Transverse colon (tissue), 4 donors: ENCODE results near the gene ANXA9. TPM values are rescaled to one million over a fixed set of nuclear protein-coding genes. Genes with fewer than 3 reads are reported as not detected.

Experiments used
- DNase-seq: peaks from one replicate; pipeline ENCODE4 v3.0.0-alpha.2; 2019
- H3K27ac ChIP-seq, 4 donors: fragments of 200-600 bp; sonication (generic); 2 replicates each; pipeline ENCODE4 v1.5.1; 2016 to 2018; ENCODE audit warnings: inconsistent platforms in 4 of 4
- H3K27me3 ChIP-seq: fragments of 200-600 bp; sonication (generic); 2 replicates; pipeline ENCODE4 v1.5.1; 2017; ENCODE audit warnings: inconsistent platforms
- H3K36me3 ChIP-seq, 4 donors: fragments of 200-600 bp; sonication (generic); 2 replicates each; pipeline ENCODE4 v1.5.1; 2017 to 2019; ENCODE audit warnings: inconsistent platforms in 4 of 4
- H3K4me1 ChIP-seq, 4 donors: fragments of 200-600 bp; sonication (generic); 2 replicates each; pipeline ENCODE4 v1.5.1; 2017 to 2020; ENCODE audit warnings: inconsistent platforms in 4 of 4
- H3K4me3 ChIP-seq, 4 donors: fragments of 200-600 bp; sonication (generic); 1 replicate in 1 of 4; 2 replicates in 3 of 4; pipeline versions ENCODE4 v1.5.1 to v1.6.1; 2017 to 2019; ENCODE audit warnings: inconsistent platforms in 4 of 4
- H3K9me3 ChIP-seq, 2 donors: fragments of 200-600 bp; sonication (generic); 2 replicates each; pipeline ENCODE4 v1.5.1; 2017 to 2019; ENCODE audit warnings: inconsistent platforms in 2 of 2
- EP300 ChIP-seq: sonication (generic); formaldehyde crosslinking; IDR thresholded peaks from one replicate; pipeline ENCODE4 v1.6.1; 2017; ENCODE audit warnings: antibody characterized with exemption, low read depth
- POLR2A ChIP-seq: fragments of 450-650 bp; IDR thresholded peaks from one replicate; pipeline ENCODE4 v1.6.1; 2016; ENCODE audit warnings: antibody characterized with exemption, mild to moderate bottlenecking, moderate library complexity
- POLR2AphosphoS5 ChIP-seq, 3 donors: sonication (generic); formaldehyde crosslinking; IDR thresholded peaks; one replicate each; pipeline ENCODE4 v1.6.1; 2016; ENCODE audit warnings: antibody characterized with exemption in 3 of 3
- WGBS, 2 donors: methylation state at CpG; one replicate each; pipeline ENCODE4 v1.1.5; 2018; ENCODE audit warnings: low coverage in 1 of 2; 5-methylcytosine and 5-hydroxymethylcytosine counted together
- in situ Hi-C, 4 donors: fragments of 200-750 bp; cut with MboI; loops; one replicate each; pipeline versions ENCODE4 v1.15.0 to v1.15.1; 2017; ENCODE audit warnings: low sequenced_read_pairs in 3 of 4, low pct_ligation_motif_present in 1 of 4, low pct_unique_long_range_greater_than_20kb in 1 of 4
- intact Hi-C: fragments of 100-400 bp; cut with DNase I; formaldehyde crosslinking; loops from one replicate; pipeline ENCODE4 v1.15.1; 2023; ENCODE audit warnings: low total_unique reads
- total RNA-seq, 4 donors: library from RNA; depleted of rRNA; stranded (reverse); fragments of >200 nt; gene quantifications; one replicate each; pipeline ENCODE4 v1.1.0, GENCODE V29; 2016
- TF ChIP-seq, protein P1 (sequence below), 5 experiments: fragments of 200-600 bp in 3 of 5; fragments of 450-650 bp in 2 of 5; sonication (generic) in 3 of 5; IDR thresholded peaks; 1 replicate in 2 of 5; 2 replicates in 3 of 5; pipeline ENCODE4 v1.5.1; 2016 to 2017; ENCODE audit warnings: antibody characterized with exemption in 5 of 5, inconsistent platforms in 3 of 5, mild to moderate bottlenecking in 2 of 5, moderate library complexity in 1 of 5

Gene ANXA9
- total RNA-seq, 4 donors from 2014 or later = 0.32 TPM; not detected in 3

DNA sequence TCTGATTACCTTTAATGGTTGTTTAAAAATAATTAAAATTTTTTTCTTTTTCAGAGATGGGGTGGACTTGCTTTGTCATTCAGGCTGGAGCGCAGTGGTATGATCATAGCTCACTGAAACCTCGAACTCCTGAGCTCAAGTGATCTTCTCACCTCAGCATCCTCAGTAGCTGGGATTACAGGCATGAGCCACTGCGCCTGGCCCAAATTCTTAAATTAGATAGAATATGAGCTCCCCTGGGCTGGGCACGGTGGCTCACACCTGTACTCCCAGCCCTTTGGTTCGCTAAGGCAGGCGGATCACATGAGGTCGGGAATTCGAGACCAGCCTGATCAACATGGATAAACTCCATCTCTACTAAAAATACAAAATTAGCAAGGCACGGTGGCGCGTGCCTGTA, 24.4 kb upstream of the ANXA9 start:
- H3K36me3 ChIP-seq = peaks cover 0 to 78% (median 20%) of the 10 kb centered on the region in 4 donors
- H3K9me3 ChIP-seq = no peaks in the 10 kb centered on the region
- no peak overlapping the region for H3K27ac ChIP-seq
- H3K27me3 ChIP-seq = no peaks in the 10 kb centered on the region
- no peak overlapping the region for H3K4me3 ChIP-seq
- TF ChIP-seq, protein P1, sequence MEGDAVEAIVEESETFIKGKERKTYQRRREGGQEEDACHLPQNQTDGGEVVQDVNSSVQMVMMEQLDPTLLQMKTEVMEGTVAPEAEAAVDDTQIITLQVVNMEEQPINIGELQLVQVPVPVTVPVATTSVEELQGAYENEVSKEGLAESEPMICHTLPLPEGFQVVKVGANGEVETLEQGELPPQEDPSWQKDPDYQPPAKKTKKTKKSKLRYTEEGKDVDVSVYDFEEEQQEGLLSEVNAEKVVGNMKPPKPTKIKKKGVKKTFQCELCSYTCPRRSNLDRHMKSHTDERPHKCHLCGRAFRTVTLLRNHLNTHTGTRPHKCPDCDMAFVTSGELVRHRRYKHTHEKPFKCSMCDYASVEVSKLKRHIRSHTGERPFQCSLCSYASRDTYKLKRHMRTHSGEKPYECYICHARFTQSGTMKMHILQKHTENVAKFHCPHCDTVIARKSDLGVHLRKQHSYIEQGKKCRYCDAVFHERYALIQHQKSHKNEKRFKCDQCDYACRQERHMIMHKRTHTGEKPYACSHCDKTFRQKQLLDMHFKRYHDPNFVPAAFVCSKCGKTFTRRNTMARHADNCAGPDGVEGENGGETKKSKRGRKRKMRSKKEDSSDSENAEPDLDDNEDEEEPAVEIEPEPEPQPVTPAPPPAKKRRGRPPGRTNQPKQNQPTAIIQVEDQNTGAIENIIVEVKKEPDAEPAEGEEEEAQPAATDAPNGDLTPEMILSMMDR (IDR thresholded peaks at IDR 0.05) = no peak
- TF ChIP-seq EP300 (no peak), POLR2AphosphoS5 (IDR thresholded peaks at IDR 0.05) (no peak), POLR2A (no peak)
- intact Hi-C loops = no loop called here
- H3K4me1 ChIP-seq = no peaks in the 10 kb centered on the region
- 96% methylated on average over 11 of the region's 11 CpGs; no CpG with 5 or more reads in 1 of the 2 donors for WGBS, 2 donors
- DNase-seq = no peak
- in situ Hi-C loops = no loop called here

DNA sequence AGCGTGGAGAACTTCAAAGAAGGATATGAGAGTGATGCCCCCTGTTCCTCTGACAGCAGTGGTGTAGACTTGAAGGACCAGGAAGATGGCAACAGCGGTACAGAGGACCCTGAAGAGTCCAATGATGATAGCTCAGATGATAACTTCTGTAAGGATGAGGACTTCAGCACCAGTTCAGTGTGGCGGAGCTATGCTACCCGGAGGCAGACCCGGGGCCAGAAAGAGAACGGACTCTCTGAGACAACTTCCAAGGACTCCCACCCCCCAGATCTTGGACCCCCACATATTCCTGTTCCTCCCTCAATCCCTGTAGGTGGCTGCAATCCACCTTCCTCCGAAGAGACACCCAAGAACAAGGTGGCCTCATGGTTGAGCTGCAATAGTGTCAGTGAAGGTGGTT, 21.4 kb upstream of the ANXA9 start:
- Histone ChIP-seq H3K27me3 (no peaks in the 10 kb centered on the region), H3K4me3 (no peak overlapping the region), H3K4me1 (no peaks in the 10 kb centered on the region), H3K9me3 (no peaks in the 10 kb centered on the region), H3K36me3 (peaks cover 0 to 78% (median 26%) of the 10 kb centered on the region in 4 donors), H3K27ac (no peak overlapping the region)
- WGBS, 2 donors = 94 to 100% methylated on average over 1 to 7 of the region's 7 CpGs
- TF ChIP-seq, protein P1 (IDR thresholded peaks at IDR 0.05) = no peak
- TF ChIP-seq POLR2AphosphoS5 (IDR thresholded peaks at IDR 0.05) = no peak
- no peak for TF ChIP-seq POLR2A
- in situ Hi-C loops (no loop called here), intact Hi-C loops (no loop called here)
- DNase-seq = no peak

DNA sequence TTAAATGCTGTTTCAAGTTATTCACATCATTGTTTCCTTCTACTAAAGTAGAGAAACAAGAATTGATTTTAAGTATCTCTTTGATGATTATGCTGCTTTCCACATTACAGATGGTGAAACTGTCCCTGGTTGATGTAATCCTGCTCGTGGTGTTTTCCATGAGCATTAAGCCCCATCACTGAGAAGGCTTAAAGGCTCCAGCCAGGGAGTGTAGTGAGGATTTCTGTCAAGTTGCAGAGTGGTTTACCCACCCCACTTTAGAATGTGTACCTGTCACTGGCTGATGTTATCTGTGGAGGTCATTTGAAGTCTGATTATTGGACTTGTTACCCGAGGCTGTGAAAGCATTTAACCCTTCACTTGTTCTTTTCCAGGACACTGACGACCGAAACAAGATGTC, 20.3 kb upstream of the ANXA9 start:
- intact Hi-C loops = no loop called here
- no peaks in the 10 kb centered on the region for H3K4me1 ChIP-seq
- no peaks in the 10 kb centered on the region for H3K9me3 ChIP-seq
- in situ Hi-C loops = no loop called here
- H3K27me3 ChIP-seq = no peaks in the 10 kb centered on the region
- DNase-seq = no peak
- H3K36me3 ChIP-seq = peaks cover 0 to 86% (median 31%) of the 10 kb centered on the region in 4 donors
- no peak overlapping the region for H3K4me3 ChIP-seq
- no peak overlapping the region for H3K27ac ChIP-seq
- TF ChIP-seq, protein P1 (IDR thresholded peaks at IDR 0.05) = no peak
- TF ChIP-seq EP300 (no peak), POLR2AphosphoS5 (IDR thresholded peaks at IDR 0.05) (no peak), POLR2A (no peak)
- 65 to 80% methylated on average over 1 to 4 of the region's 4 CpGs for WGBS, 2 donors

DNA sequence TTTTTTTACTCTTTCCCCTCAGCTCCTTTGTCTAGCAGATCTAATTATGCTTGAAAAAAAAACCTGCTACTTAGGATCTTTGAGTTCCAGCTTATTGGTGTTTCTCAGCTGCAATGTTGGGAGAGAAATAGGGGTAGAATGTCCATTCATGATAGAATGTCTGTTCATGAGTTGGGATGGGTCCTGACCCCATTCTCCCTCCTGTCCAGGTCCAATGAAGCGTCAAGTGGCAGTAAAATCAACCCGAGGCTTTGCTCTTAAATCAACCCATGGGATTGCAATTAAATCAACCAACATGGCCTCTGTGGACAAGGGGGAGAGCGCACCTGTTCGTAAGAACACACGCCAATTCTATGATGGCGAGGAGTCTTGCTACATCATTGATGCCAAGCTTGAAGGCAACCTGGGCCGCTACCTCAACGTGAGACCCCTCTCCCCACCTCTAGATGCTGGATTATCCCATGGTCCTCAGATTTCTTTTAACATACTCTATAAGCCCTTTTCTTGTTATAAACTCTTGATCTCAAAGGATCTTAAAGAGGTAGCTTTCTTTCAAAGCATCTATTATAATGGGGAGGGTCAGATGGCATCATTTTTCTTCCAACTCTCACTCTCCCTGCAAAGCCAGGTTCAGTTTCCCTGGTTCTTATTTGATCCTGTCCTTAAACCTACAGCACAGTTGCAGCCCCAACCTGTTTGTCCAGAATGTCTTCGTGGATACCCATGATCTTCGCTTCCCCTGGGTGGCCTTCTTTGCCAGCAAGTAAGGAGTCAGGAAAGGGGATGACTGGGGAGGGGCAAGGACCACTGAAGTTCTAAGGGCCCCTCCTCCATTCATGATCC, 18.6 kb upstream of the ANXA9 start:
- Histone ChIP-seq H3K27ac (no peak overlapping the region), H3K27me3 (no peaks in the 10 kb centered on the region), H3K36me3 (peaks cover 0 to 89% (median 35%) of the 10 kb centered on the region in 4 donors), H3K4me1 (no peaks in the 10 kb centered on the region), H3K4me3 (no peak overlapping the region), H3K9me3 (no peaks in the 10 kb centered on the region)
- TF ChIP-seq POLR2A (no peak), EP300 (no peak), POLR2AphosphoS5 (IDR thresholded peaks at IDR 0.05) (no peak)
- TF ChIP-seq, protein P1 (IDR thresholded peaks at IDR 0.05) = no peak
- DNase-seq = no peak
- in situ Hi-C loops = no loop called here
- intact Hi-C loops = no loop called here
- WGBS, 2 donors = 86 to 94% methylated on average over 2 to 10 of the region's 10 CpGs
